Limb (tissue), 2 donors: ENCODE measurements around the gene LRRC8D.
"Not testable (repeated sequence)": the region's sequence is repeated elsewhere in the genome, so short reads cannot be mapped to it uniquely, and the experiment has no call there.

Experiments used
- DNase-seq, 2 donors: peaks; one replicate each; pipeline ENCODE4 v3.0.0-alpha.2; 2016; ENCODE audit errors: extremely low spot score in 2 of 2

Gene LRRC8D

GRCh38 chr1:89955311-89956205 lies 134.7 kb downstream of the LRRC8D start:
- DNase-seq, result no peak

- DNase-seq, result no peak
Measured at GRCh38 chr1:89957107-89957506, 136.3 kb downstream of the LRRC8D start.

- no peak for DNase-seq
Measured at GRCh38 chr1:89958851-89959654, 138.2 kb downstream of the LRRC8D start.

GRCh38 chr1:89959719-89960118 lies 138.9 kb downstream of the LRRC8D start:
- no peak for DNase-seq

- no peak for DNase-seq
Measured at GRCh38 chr1:89962024-89962741, 141.4 kb downstream of the LRRC8D start.

- no peak for DNase-seq
Measured at GRCh38 chr1:89962742-89963075, 141.9 kb downstream of the LRRC8D start.

- no peak for DNase-seq
Measured at GRCh38 chr1:89965193-89965768, 144.4 kb downstream of the LRRC8D start.

GRCh38 chr1:89966656-89967055 lies 145.8 kb downstream of the LRRC8D start:
- no peak for DNase-seq

- DNase-seq, result no peak
Measured at GRCh38 chr1:89971600-89971999, 150.8 kb downstream of the LRRC8D start.

- DNase-seq, result no peak
Measured at GRCh38 chr1:89972024-89972423, 151.2 kb downstream of the LRRC8D start.

GRCh38 chr1:89973471-89974127 lies 152.8 kb downstream of the LRRC8D start:
- no peak for DNase-seq

- no peak for DNase-seq
Measured at GRCh38 chr1:89974256-89974655, 153.4 kb downstream of the LRRC8D start.

- no peak for DNase-seq
Measured at GRCh38 chr1:89974696-89975470, 154.1 kb downstream of the LRRC8D start.

- DNase-seq, result no peak
Measured at GRCh38 chr1:89975540-89976125, 154.8 kb downstream of the LRRC8D start.

- no peak for DNase-seq
Measured at GRCh38 chr1:89978755-89979154, 157.9 kb downstream of the LRRC8D start.

- DNase-seq, result no peak
Measured at GRCh38 chr1:89980605-89981004, 159.8 kb downstream of the LRRC8D start.

- not testable (repeated sequence) for DNase-seq
Measured at GRCh38 chr1:89982846-89983245, 162.0 kb downstream of the LRRC8D start.

GRCh38 chr1:89984564-89985116 lies 163.8 kb downstream of the LRRC8D start:
- not testable (repeated sequence) for DNase-seq

GRCh38 chr1:89986020-89986419 lies 165.2 kb downstream of the LRRC8D start:
- DNase-seq, result no peak
